Thyroid gland (tissue), 4 donors: ENCODE data around the gene PAF1.

Experiments
- CTCF ChIP-seq, 6 experiments: fragments of 200-600 bp in 3 of 6; fragments of 450-650 bp in 3 of 6; sonication (generic) in 3 of 6; IDR thresholded peaks; one replicate each; pipeline ENCODE4 v1.5.1; 2016 to 2019; ENCODE audit warnings: antibody characterized with exemption in 6 of 6, mild to moderate bottlenecking in 2 of 6, inconsistent platforms in 1 of 6, moderate library complexity in 1 of 6
- POLR2A ChIP-seq, 2 donors: fragments of 450-650 bp; IDR thresholded peaks; one replicate each; pipeline ENCODE4 v1.6.1; 2017; ENCODE audit warnings: antibody characterized with exemption in 2 of 2, mild to moderate bottlenecking in 2 of 2, moderate library complexity in 1 of 2

GRCh38 chr19:39372047-39372802, 18.7 kb downstream of the PAF1 start:
- TF ChIP-seq POLR2A (IDR thresholded peaks at IDR 0.05), result no peak
- no peak for TF ChIP-seq CTCF (IDR thresholded peaks at IDR 0.05)
